ENCODE data around the gene HSD17B2. TPM values are rescaled to one million over a fixed set of nuclear protein-coding genes. Genes with fewer than 3 reads are reported as not detected.

Gene HSD17B2
- total and polyA plus RNA-seq, 2 of the 4 experiments (the other 2 are of a cell fraction): 0.12 to 0.18 TPM

GRCh38 chr16:82046541-82046940 lies 11.5 kb downstream of the HSD17B2 start:
- no peak overlapping the region for H3K27ac ChIP-seq (ENCODE audit: insufficient read depth, low read length)
- H3K4me2 ChIP-seq (ENCODE audit: low read depth, low read length): no peak overlapping the region
- peaks cover 3% of the 10 kb centered on the region; the same call in 1 of the 2 replicates for H3K27me3 ChIP-seq (ENCODE audit: control insufficient read depth, insufficient read depth, low read length)
- H3K4me3 ChIP-seq (ENCODE audit: insufficient read depth, low read depth, low read length): no peak overlapping the region
- intact Hi-C loops (cut with micrococcal nuclease) (no loop called here), dilution Hi-C loops (cut with HindIII; ENCODE audit: low sequenced_read_pairs, unreplicated experiment) (no loop called here), in situ Hi-C loops (cut with MboI; ENCODE audit: low sequenced_read_pairs) (no loop called here)
- no peaks in the 10 kb centered on the region; the same call in 1 of the 2 replicates for H3K9me1 ChIP-seq (ENCODE audit: insufficient read depth, low read length)
- H3K9me3 ChIP-seq (ENCODE audit: control insufficient read depth, insufficient read depth, low read length): no peaks in the 10 kb centered on the region
- H3K14ac ChIP-seq (replicated peaks; ENCODE audit: low read depth, low read length): no peak overlapping the region
- ATAC-seq (ENCODE audit: low read depth) (no peak), DNase-seq (no peak)
- H2BK15ac ChIP-seq (ENCODE audit: low read depth, low read length): no peak overlapping the region; the same call in 2 of the 3 replicates
- H2BK20ac ChIP-seq (ENCODE audit: low read depth, low read length): no peak overlapping the region
- no peak overlapping the region; the same call in 1 of the 2 replicates for H4K5ac ChIP-seq (ENCODE audit: low read depth, low read length)
- H4K20me1 ChIP-seq (ENCODE audit: insufficient read depth, low read length): no peaks in the 10 kb centered on the region
- no TSS peak for BruUV-seq (replicated peaks)
- no peak overlapping the region for H2AK9ac ChIP-seq (replicated peaks; ENCODE audit: low read depth, low read length, poor library complexity)
- H3K36me3 ChIP-seq (ENCODE audit: control insufficient read depth, insufficient read depth, low read length): no peaks in the 10 kb centered on the region
- no peak overlapping the region for H3K56ac ChIP-seq (ENCODE audit: extremely low read depth, insufficient read depth, low read length)
- WGBS, 2 experiments (ENCODE audit: extremely low coverage in 2 of 2, insufficient read length in 1 of 2): no CpG with 5 or more reads among the region's 4 CpGs
- H3K9ac ChIP-seq (ENCODE audit: low read depth, low read length): no peak overlapping the region
- H2BK120ac ChIP-seq (ENCODE audit: low read depth, low read length): no peak overlapping the region
- no peak overlapping the region for H4K91ac ChIP-seq (ENCODE audit: insufficient read depth, low read depth, low read length)
- no peak overlapping the region for H2AK5ac ChIP-seq (ENCODE audit: low read depth, low read length)
- no peak overlapping the region for H3K23ac ChIP-seq (ENCODE audit: low read depth, low read length)
- H3K18ac ChIP-seq (ENCODE audit: low read depth, low read length): no peak overlapping the region
- TF ChIP-seq RAD21 (IDR thresholded peaks at IDR 0.05; ENCODE audit: low read length) (no peak), FOS (IDR thresholded peaks at IDR 0.05; ENCODE audit: low read depth, low read length) (no peak), RCOR1 (IDR thresholded peaks at IDR 0.05; ENCODE audit: insufficient replicate concordance, low read length) (no peak), SMC3 (IDR thresholded peaks at IDR 0.05; ENCODE audit: low read depth, low read length) (no peak), CEBPB (IDR thresholded peaks at IDR 0.05; ENCODE audit: low read depth, low read length) (no peak), POLR2A (IDR thresholded peaks at IDR 0.05; ENCODE audit: low read depth, low read length) (no peak), CTCF (conservative IDR thresholded peaks at IDR 0.05; ENCODE audit: low read depth, low read length) (no peak), MAZ (IDR thresholded peaks at IDR 0.05; ENCODE audit: borderline replicate concordance, low read depth, low read length) (no peak), NFE2L2 (IDR thresholded peaks at IDR 0.05; ENCODE audit: low read depth, low read length) (no peak), MXI1 (IDR thresholded peaks at IDR 0.05; ENCODE audit: borderline replicate concordance, low read depth, low read length) (no peak), ELK1 (IDR thresholded peaks at IDR 0.05; ENCODE audit: borderline replicate concordance, low read depth, low read length) (no peak), RFX5 (IDR thresholded peaks at IDR 0.05; ENCODE audit: low read depth, low read length) (no peak), MAFK (IDR thresholded peaks at IDR 0.05; ENCODE audit: low read depth, low read length) (no peak)
- ChIA-PET CTCF (no interaction called here), POLR2A (ENCODE audit: unreplicated experiment) (no interaction called here)
- H3K79me1 ChIP-seq (ENCODE audit: low read depth in 1 of 2, low read length in 2 of 2): no peaks in the 10 kb centered on the region
- H3K4ac ChIP-seq (ENCODE audit: low read depth, low read length): no peak overlapping the region
- no peak overlapping the region for H2BK5ac ChIP-seq (ENCODE audit: low read depth, low read length, poor library complexity, severe bottlenecking)
- peaks cover 13% of the 10 kb centered on the region for H3K4me1 ChIP-seq (ENCODE audit: control insufficient read depth, insufficient read depth, low read length)
- no peak overlapping the region for H4K8ac ChIP-seq (ENCODE audit: low read depth in 2 of 2, low read length in 2 of 2)
- H2AFZ ChIP-seq (replicated peaks; ENCODE audit: low read length, poor library complexity): no peak overlapping the region

All from IMR-90 (cell line).